GM12801 (cell line): Measurements from ENCODE around the gene BCL2L1.

Source experiments
- CTCF ChIP-seq: IDR thresholded peaks from one replicate; pipeline ENCODE4 v1.5.1; 2011; ENCODE audit warnings: control low read depth; ENCODE audit not compliant: insufficient read length; ENCODE audit errors: extremely low read depth

Gene BCL2L1

GRCh38 chr20:31716351-31716750, 6.3 kb downstream of the BCL2L1 start:
- no peak for TF ChIP-seq CTCF

- no peak for TF ChIP-seq CTCF
Measured at GRCh38 chr20:31715766-31716165, 6.9 kb downstream of the BCL2L1 start.

GRCh38 chr20:31713312-31714273, 9.1 kb downstream of the BCL2L1 start:
- TF ChIP-seq CTCF, result no peak

- no peak for TF ChIP-seq CTCF
Measured at GRCh38 chr20:31712564-31713311, 9.9 kb downstream of the BCL2L1 start.

GRCh38 chr20:31712112-31712553, 10.5 kb downstream of the BCL2L1 start:
- no peak for TF ChIP-seq CTCF

- no peak for TF ChIP-seq CTCF
Measured at GRCh38 chr20:31711179-31712111, 11.2 kb downstream of the BCL2L1 start.
